ENCODE measurements around the gene HLA-DRB1.

- TF ChIP-seq POLR2A (IDR thresholded peaks at IDR 0.05; ENCODE audit: low read length) = no peak
- TF ChIP-seq GATA1 (IDR thresholded peaks at IDR 0.05; ENCODE audit: low read depth, low read length) = no peak
These were observed 34.0 kb upstream of the HLA-DRB1 start for GRCh38 chr6:32623693-32624092.

Data from erythroblast (primary cell).